Breast epithelium (tissue), 3 donors: ENCODE data around the gene ATG10.
"Not testable (repeated sequence)": the region's sequence is repeated elsewhere in the genome, so short reads cannot be mapped to it uniquely, and the experiment has no call there.

Experiments
- POLR2A ChIP-seq: fragments of 450-650 bp; IDR thresholded peaks from one replicate; pipeline ENCODE4 v1.6.1; 2016; ENCODE audit warnings: antibody characterized with exemption, mild to moderate bottlenecking, moderate library complexity
- POLR2AphosphoS5 ChIP-seq, 3 donors: sonication (generic); formaldehyde crosslinking; IDR thresholded peaks; one replicate each; pipeline ENCODE4 v1.6.1; 2017; ENCODE audit warnings: antibody characterized with exemption in 3 of 3
- TF ChIP-seq, protein P1 (sequence below), 3 donors: fragments of 450-650 bp; IDR thresholded peaks; one replicate each; pipeline ENCODE4 v1.5.1; 2016 to 2017; ENCODE audit warnings: antibody characterized with exemption in 3 of 3, mild to moderate bottlenecking in 3 of 3, moderate library complexity in 3 of 3

GRCh38 chr5:82269363-82269762 is 297.5 kb downstream of the ATG10 start:
- not testable (repeated sequence) for TF ChIP-seq POLR2AphosphoS5 (IDR thresholded peaks at IDR 0.05); POLR2A
- TF ChIP-seq, protein P1, sequence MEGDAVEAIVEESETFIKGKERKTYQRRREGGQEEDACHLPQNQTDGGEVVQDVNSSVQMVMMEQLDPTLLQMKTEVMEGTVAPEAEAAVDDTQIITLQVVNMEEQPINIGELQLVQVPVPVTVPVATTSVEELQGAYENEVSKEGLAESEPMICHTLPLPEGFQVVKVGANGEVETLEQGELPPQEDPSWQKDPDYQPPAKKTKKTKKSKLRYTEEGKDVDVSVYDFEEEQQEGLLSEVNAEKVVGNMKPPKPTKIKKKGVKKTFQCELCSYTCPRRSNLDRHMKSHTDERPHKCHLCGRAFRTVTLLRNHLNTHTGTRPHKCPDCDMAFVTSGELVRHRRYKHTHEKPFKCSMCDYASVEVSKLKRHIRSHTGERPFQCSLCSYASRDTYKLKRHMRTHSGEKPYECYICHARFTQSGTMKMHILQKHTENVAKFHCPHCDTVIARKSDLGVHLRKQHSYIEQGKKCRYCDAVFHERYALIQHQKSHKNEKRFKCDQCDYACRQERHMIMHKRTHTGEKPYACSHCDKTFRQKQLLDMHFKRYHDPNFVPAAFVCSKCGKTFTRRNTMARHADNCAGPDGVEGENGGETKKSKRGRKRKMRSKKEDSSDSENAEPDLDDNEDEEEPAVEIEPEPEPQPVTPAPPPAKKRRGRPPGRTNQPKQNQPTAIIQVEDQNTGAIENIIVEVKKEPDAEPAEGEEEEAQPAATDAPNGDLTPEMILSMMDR (IDR thresholded peaks at IDR 0.05), result not testable (repeated sequence)
